HepG2 (cell line): Measurements from ENCODE around the gene GLOD4. TPM values are rescaled to one million over a fixed set of nuclear protein-coding genes. Genes with fewer than 3 reads are reported as not detected.
A peak's percentile ranks its signal among the peaks of the same experiment; 100 is the strongest.
"Not testable (repeated sequence)": the region's sequence is repeated elsewhere in the genome, so short reads cannot be mapped to it uniquely, and the experiment has no call there.

Experiments
- ATAC-seq: fragments of 200-7000 bp; cut with Tn5 transposase; 3 replicates; pipeline ENCODE4 v1.9.1; 2020; ENCODE audit warnings: mild to moderate bottlenecking, moderate library complexity
- BruUV-seq: library from RNA; stranded (reverse); fragments of 400-500 nt; replicated peaks from 2 replicates; lab custom pipeline; 2021; lab: Mats Ljungman, UMichigan
- CTCF ChIA-PET: fragments of 300-600 bp; formaldehyde crosslinking; extraction: SDS; loops from one replicate; lab custom pipeline; 2021; ENCODE audit warnings: low total read pairs, inconsistent platforms, low intra/inter-chr PET ratio; lab: Yijun Ruan, JAX
- POLR2A ChIA-PET: fragments of 350-600 bp; sonication (Branson Sonifier 250); formaldehyde crosslinking; loops from one replicate; lab custom pipeline; 2020; ENCODE audit warnings: antibody characterized with exemption, inconsistent platforms; lab: Yijun Ruan, JAX
- DNase-seq: peaks from one replicate; pipeline ENCODE4 v3.0.0-alpha.2; 2015; ENCODE audit warnings: low spot score
- FAIRE-seq: peaks from 3 replicates; lab custom pipeline; 2011; peaks lifted over from hg19 to GRCh38; lab: Jason Lieb, UNC
- H2AFZ ChIP-seq: one replicate; pipeline ENCODE4 v1.6.1; 2011; ENCODE audit warnings: low read length, inconsistent platforms
- H3K27ac ChIP-seq: fragments of 300-600 bp; 3 replicates; pipeline ENCODE4 v1.8.0; 2011; ENCODE audit warnings: mixed run types, mild to moderate bottlenecking, mixed read lengths, low read length, inconsistent platforms; ENCODE audit not compliant: insufficient read depth; ENCODE audit errors: extremely low read length
- H3K27me3 ChIP-seq, 2 experiments: fragments of 200-600 bp in 1 of 2; 2 replicates in 1 of 2; 3 replicates in 1 of 2; pipeline versions ENCODE4 v1.6.0 to v1.8.0; 2011; ENCODE audit warnings: low read length in 2 of 2, mild to moderate bottlenecking in 2 of 2, moderate library complexity in 2 of 2, inconsistent platforms in 1 of 2; ENCODE audit not compliant: insufficient read depth in 2 of 2, control insufficient read depth in 1 of 2
- H3K36me3 ChIP-seq, 2 experiments: fragments of 200-600 bp in 1 of 2; replicated peaks in 1 of 2; 2 replicates in 1 of 2; 3 replicates in 1 of 2; pipeline versions ENCODE4 v1.5.1 to v1.8.0; 2011; ENCODE audit warnings: low read length in 2 of 2, inconsistent platforms in 1 of 2; ENCODE audit not compliant: insufficient read depth in 2 of 2, control insufficient read depth in 1 of 2
- H3K4me1 ChIP-seq: 2 replicates; pipeline ENCODE4 v1.5.1; 2012; ENCODE audit warnings: low read length, inconsistent platforms; ENCODE audit not compliant: insufficient read depth
- H3K4me2 ChIP-seq: 2 replicates; pipeline ENCODE4 v1.6.0; 2011; ENCODE audit warnings: low read depth, low read length, inconsistent platforms
- H3K4me3 ChIP-seq, 3 experiments: fragments of 200-600 bp in 1 of 3; sonication (generic), shearing (Covaris generic) in 1 of 3; replicated peaks in 1 of 3; 2 replicates each; pipeline ENCODE4 v1.5.1; 2011 to 2016; ENCODE audit warnings: low read length in 3 of 3, inconsistent platforms in 2 of 3, low read depth in 2 of 3, mild to moderate bottlenecking in 2 of 3, control low read depth in 1 of 3, mixed read lengths in 1 of 3; ENCODE audit not compliant: insufficient read depth in 1 of 3
- H3K79me2 ChIP-seq: one replicate; pipeline ENCODE4 v1.6.1; 2011; ENCODE audit warnings: low read length, inconsistent platforms; ENCODE audit not compliant: insufficient read depth
- H3K9ac ChIP-seq: 2 replicates; pipeline ENCODE4 v1.6.0; 2011; ENCODE audit warnings: mild to moderate bottlenecking, low read depth, low read length, inconsistent platforms; ENCODE audit not compliant: insufficient read depth
- H3K9me3 ChIP-seq: 2 replicates; pipeline ENCODE4 v1.5.1; 2012; ENCODE audit warnings: mild to moderate bottlenecking, low read length
- H4K20me1 ChIP-seq: 2 replicates; pipeline ENCODE4 v1.6.0; 2011; ENCODE audit warnings: inconsistent platforms, mild to moderate bottlenecking, low read length, moderate library complexity; ENCODE audit not compliant: insufficient read depth
- AGO2 ChIP-seq: fragments of 200-400 bp; formaldehyde crosslinking; optimal IDR thresholded peaks from 2 replicates; pipeline ENCODE3; 2017; ENCODE audit warnings: mild to moderate bottlenecking, low read depth, low read length, moderate library complexity
- RBFOX2 ChIP-seq: fragments of 200-400 bp; formaldehyde crosslinking; IDR thresholded peaks from 2 replicates; pipeline ENCODE4 v1.6.1; 2017; ENCODE audit warnings: low read depth, mild to moderate bottlenecking, low read length
- WGBS: methylation state at CpG from one replicate; pipeline ENCODE4 v1.1.6; 2017; ENCODE audit warnings: low lambda C conversion rate; 5-methylcytosine and 5-hydroxymethylcytosine counted together
- in situ Hi-C: cut with HindIII; loops from 2 replicates; pipeline ENCODE4 v1.10.0; 2017; ENCODE audit warnings: low pct_unique_long_range_greater_than_20kb; ENCODE audit not compliant: extremely low pct_ligation_motif_present
- intact Hi-C: fragments of 100-400 bp; cut with micrococcal nuclease; formaldehyde crosslinking; loops from one replicate; pipeline ENCODE4 v1.10.0; 2022; ENCODE audit not compliant: unreplicated experiment
- polyA plus RNA-seq, 8 experiments: library from polyadenylated mRNA; depleted of rRNA in 3 of 8; stranded (reverse) in 7 of 8; unstranded in 1 of 8; fragments of >200 nt; fragmentation: Illumina TruSeq in 4 of 8; extraction: Trizol in 4 of 8; gene quantifications; 2 replicates each; pipeline versions ENCODE4 v1.2.1 to v1.2.3, GENCODE V29; 2011 to 2016; ENCODE audit warnings: low read depth in 4 of 8, missing spikeins in 1 of 8, mixed read lengths in 1 of 8; ENCODE audit not compliant: insufficient read depth in 1 of 8
- total RNA-seq, 5 experiments: library from RNA; depleted of rRNA; stranded (reverse); fragments of >200 nt; fragmentation: Illumina TruSeq; extraction: Trizol; gene quantifications; 2 replicates each; pipeline ENCODE4 v1.2.3, GENCODE V29; 2016; ENCODE audit warnings: low read depth in 1 of 5

Gene GLOD4
- total and polyA plus RNA-seq, 2 of the 13 experiments (the other 11 are each of a cell fraction or from before 2014, with no cell fraction given): 53.7 to 87.8 TPM

- CTCF ChIA-PET, BruUV-seq: not testable (repeated sequence)
- WGBS: 98% methylated on average over 10 of the region's 12 CpGs
Measured at GRCh38 chr17:790874-791247, 8.8 kb upstream of the GLOD4 start.

DNA sequence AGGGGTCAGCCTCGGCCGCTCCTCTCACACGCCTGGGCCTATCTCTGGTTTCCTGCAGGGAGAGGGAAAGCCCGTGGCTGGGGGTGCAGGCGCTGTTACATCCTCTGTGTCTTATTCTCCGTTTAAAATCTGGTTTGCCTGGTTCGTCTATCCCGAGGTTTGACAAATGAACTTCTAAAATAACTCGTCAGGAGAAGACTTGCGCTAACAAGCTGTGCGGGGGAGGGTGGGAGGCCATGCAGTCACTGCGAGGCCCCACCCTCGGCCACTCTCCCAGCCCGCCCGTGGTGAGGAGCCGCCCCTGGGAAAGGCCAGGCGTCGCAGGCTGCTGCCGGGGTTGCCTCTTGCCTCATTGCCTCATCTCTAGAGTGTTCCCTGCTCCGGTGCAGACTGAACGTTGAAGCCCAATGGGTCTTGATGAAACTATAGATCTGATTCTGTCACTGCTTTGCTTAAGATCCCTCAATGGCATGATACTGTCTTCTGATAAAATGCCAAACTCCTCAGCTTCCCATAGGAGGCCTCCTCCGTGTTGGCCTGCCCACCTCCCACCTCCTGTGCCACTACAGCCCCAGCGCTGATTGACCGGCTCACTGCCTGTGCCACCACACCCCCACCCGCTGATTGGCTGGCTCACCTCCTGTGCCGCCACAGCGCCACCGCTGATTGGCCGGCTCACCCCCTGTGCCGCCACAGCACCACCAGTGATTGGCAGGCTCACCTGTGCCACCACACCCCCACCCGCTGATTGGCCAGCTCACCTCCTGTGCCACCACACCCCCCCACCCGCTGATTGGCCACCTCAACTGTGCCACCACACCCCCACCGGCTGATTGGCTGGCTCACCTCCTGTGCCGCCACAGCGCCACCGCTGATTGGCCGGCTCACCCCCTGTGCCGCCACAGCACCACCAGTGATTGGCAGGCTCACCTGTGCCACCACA is 8.1 kb upstream of the GLOD4 start:
- H3K4me3 ChIP-seq, H3K9ac ChIP-seq, H4K20me1 ChIP-seq, H2AFZ ChIP-seq, H3K27me3 ChIP-seq, POLR2A ChIA-PET, intact Hi-C loops, FAIRE-seq, H3K4me2 ChIP-seq, H3K4me1 ChIP-seq, in situ Hi-C loops, BruUV-seq, ATAC-seq, H3K27ac ChIP-seq, H3K9me3 ChIP-seq, CTCF ChIA-PET, DNase-seq, H3K79me2 ChIP-seq: not testable (repeated sequence)
- 97% methylated on average over 29 of the region's 38 CpGs for WGBS
- TF ChIP-seq AGO2 (peak; percentile 87), RBFOX2 (peak; percentile 38; the same call in 1 of the 2 replicates)
- H3K36me3 ChIP-seq: peaks cover 19 to 47% of the 10 kb centered on the region in 2 experiments; a peak in 4 of 5 replicates

More at GRCh38 chr17:790874-791247, 8.8 kb upstream of the GLOD4 start:
- peaks cover 19 to 42% of the 10 kb centered on the region in 2 experiments; a peak in 4 of 5 replicates for H3K36me3 ChIP-seq
- in situ Hi-C loops, H3K4me3 ChIP-seq, ATAC-seq, H3K4me1 ChIP-seq, H4K20me1 ChIP-seq, FAIRE-seq, H3K4me2 ChIP-seq, POLR2A ChIA-PET, H3K27me3 ChIP-seq, intact Hi-C loops, H3K27ac ChIP-seq, H2AFZ ChIP-seq, DNase-seq, H3K9ac ChIP-seq, H3K9me3 ChIP-seq, H3K79me2 ChIP-seq: not testable (repeated sequence)
- peak; percentile 69 for TF ChIP-seq AGO2
- TF ChIP-seq RBFOX2: peak; percentile 36; the same call in 1 of the 2 replicates
